ENCODE results near the gene PIP4K2C.

DNA sequence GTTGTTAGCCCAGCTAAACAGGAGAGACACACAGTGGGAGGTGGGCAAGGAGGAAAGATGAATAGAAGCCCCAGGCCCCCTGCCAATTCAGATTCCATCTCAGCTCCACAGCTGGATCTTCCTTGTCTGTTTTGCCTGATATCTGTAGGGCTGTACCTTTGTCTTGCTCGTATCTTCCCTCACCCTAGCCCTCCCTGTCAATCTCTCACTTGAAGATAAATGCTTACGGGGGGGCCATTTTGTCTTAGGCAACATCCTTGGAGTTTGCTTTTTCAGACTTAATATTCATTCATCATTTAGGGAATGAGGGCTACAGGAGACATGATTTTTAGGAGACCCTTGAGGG is 38.7 kb upstream of the PIP4K2C start:
- TF ChIP-seq EZH2 (optimal IDR thresholded peaks at IDR 0.05; ENCODE audit: low read depth, low read length): no peak
- TF ChIP-seq, protein P1, sequence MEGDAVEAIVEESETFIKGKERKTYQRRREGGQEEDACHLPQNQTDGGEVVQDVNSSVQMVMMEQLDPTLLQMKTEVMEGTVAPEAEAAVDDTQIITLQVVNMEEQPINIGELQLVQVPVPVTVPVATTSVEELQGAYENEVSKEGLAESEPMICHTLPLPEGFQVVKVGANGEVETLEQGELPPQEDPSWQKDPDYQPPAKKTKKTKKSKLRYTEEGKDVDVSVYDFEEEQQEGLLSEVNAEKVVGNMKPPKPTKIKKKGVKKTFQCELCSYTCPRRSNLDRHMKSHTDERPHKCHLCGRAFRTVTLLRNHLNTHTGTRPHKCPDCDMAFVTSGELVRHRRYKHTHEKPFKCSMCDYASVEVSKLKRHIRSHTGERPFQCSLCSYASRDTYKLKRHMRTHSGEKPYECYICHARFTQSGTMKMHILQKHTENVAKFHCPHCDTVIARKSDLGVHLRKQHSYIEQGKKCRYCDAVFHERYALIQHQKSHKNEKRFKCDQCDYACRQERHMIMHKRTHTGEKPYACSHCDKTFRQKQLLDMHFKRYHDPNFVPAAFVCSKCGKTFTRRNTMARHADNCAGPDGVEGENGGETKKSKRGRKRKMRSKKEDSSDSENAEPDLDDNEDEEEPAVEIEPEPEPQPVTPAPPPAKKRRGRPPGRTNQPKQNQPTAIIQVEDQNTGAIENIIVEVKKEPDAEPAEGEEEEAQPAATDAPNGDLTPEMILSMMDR (IDR thresholded peaks at IDR 0.05; ENCODE audit: low read length): no peak

All from MM.1S (cell line).